Activated naive CD8-positive, alpha-beta T cell treated with anti-CD3 and anti-CD28 coated beads for 36 hours (primary cell): ENCODE measurements around the gene NR2C1. TPM values are rescaled to one million over a fixed set of nuclear protein-coding genes. Genes with fewer than 3 reads are reported as not detected.
"Not testable (repeated sequence)": the region's sequence is repeated elsewhere in the genome, so short reads cannot be mapped to it uniquely, and the experiment has no call there.

Source experiments
- DNase-seq: peaks from one replicate; pipeline ENCODE4 v3.0.0; 2021
- H3K27ac Mint-ChIP-seq: one replicate; pipeline ENCODE4 v1.8.0; 2022; ENCODE audit warnings: mild to moderate bottlenecking, moderate library complexity, mixed read lengths
- H3K27me3 Mint-ChIP-seq: one replicate; pipeline ENCODE4 v1.8.0; 2022; ENCODE audit warnings: mild to moderate bottlenecking, mixed read lengths
- H3K36me3 Mint-ChIP-seq: one replicate; pipeline ENCODE4 v1.8.0; 2021; ENCODE audit warnings: mild to moderate bottlenecking, mixed read lengths
- H3K4me1 Mint-ChIP-seq: one replicate; pipeline ENCODE4 v1.8.0; 2021; ENCODE audit warnings: mixed read lengths
- H3K4me3 Mint-ChIP-seq: one replicate; pipeline ENCODE4 v1.8.0; 2022; ENCODE audit warnings: mild to moderate bottlenecking, moderate library complexity, mixed read lengths
- H3K9me3 Mint-ChIP-seq: one replicate; pipeline ENCODE4 v1.8.0; 2022; ENCODE audit warnings: mixed read lengths
- total RNA-seq, 2 experiments: library from RNA; stranded (reverse); gene quantifications; one replicate each; pipeline ENCODE4 v1.2.3, GENCODE V29; 2021

NR2C1 gene
- total RNA-seq, 2 experiments from 2014 or later: 22.3 to 25.6 TPM

DNA sequence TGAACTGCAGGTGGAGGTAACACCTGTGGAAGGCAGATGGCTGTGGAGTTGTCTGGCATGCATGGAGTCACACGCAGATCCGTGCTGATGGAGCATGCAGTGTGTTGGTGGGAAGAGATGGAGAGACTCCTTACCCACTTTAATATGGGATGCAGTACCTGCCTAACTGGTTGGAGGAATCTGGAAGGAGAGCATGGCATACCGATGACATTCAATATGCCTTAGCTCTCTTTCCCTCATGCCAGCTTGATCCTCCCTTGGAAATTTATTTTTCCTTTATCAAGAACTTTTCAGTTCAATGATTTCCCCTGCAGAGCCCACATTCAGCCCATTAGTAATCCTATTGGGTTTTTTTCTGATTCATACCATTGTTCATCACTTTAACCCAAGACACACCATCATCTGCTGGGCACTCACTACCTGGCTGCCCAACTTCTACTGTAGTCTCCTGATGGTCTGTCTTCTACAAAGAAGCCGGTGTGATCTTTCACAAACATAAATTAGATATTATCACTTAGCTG, 25.9 kb upstream of the NR2C1 start:
- Mint-ChIP-seq H3K4me1 (peaks cover 7% of the 10 kb centered on the region), H3K27me3 (no peaks in the 10 kb centered on the region), H3K4me3 (no peak overlapping the region), H3K9me3 (no peaks in the 10 kb centered on the region), H3K36me3 (no peaks in the 10 kb centered on the region), H3K27ac (no peak overlapping the region)
- DNase-seq: no peak

DNA sequence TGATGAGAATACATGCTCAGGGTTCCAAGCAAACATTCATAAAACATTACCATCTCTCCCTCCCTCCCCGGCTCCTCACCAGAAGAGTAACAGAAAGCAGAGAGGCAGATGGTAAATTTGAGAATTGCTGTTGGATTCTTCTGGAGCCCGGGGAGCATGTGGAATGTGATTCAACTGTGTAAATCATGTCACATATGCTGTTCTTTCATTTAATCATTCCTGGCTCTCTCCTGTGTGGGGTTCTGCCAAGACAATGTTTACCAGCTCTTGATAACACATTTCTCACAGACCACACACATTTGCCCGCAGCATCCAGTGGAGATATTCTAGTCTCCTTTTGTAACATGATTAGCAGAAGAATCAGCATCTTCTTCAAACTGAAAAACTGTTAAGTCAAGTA, 23.4 kb upstream of the NR2C1 start:
- no peak overlapping the region for H3K4me3 Mint-ChIP-seq
- no peaks in the 10 kb centered on the region for H3K9me3 Mint-ChIP-seq
- H3K36me3 Mint-ChIP-seq: no peaks in the 10 kb centered on the region
- H3K27me3 Mint-ChIP-seq: no peaks in the 10 kb centered on the region
- no peak overlapping the region for H3K27ac Mint-ChIP-seq
- DNase-seq: no peak
- H3K4me1 Mint-ChIP-seq: no peaks in the 10 kb centered on the region

- no peaks in the 10 kb centered on the region for H3K27me3 Mint-ChIP-seq
- no peaks in the 10 kb centered on the region for H3K9me3 Mint-ChIP-seq
- no peaks in the 10 kb centered on the region for H3K36me3 Mint-ChIP-seq
- no peak overlapping the region for H3K4me3 Mint-ChIP-seq
- no peak overlapping the region for H3K27ac Mint-ChIP-seq
- H3K4me1 Mint-ChIP-seq: no peaks in the 10 kb centered on the region
- no peak for DNase-seq
Observed at GRCh38 chr12:95096378-95096777, 23.0 kb upstream of the NR2C1 start.

- H3K4me3 Mint-ChIP-seq, H3K27me3 Mint-ChIP-seq, DNase-seq, H3K36me3 Mint-ChIP-seq, H3K9me3 Mint-ChIP-seq, H3K27ac Mint-ChIP-seq, H3K4me1 Mint-ChIP-seq: not testable (repeated sequence)
Observed at GRCh38 chr12:95095866-95096265, 22.4 kb upstream of the NR2C1 start.

DNA sequence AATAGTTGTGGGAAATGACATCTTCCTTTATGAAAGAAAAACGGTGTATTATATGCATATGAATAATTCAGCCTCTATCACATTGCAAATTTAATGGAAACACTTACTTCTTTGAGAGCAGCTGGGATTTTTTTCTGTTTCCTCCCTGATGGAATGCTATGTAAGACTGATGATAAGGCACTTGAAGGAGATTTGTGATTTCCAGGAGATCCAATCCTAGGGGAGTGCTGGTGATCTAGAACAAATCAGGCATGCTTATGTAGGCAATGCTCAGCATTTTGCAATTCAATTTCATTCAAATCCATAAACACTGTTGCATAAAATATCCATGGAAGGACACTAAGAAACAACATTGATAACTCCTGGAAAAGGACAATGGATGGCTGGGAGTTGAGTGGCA, 16.0 kb upstream of the NR2C1 start:
- H3K27ac Mint-ChIP-seq: no peak overlapping the region
- no peaks in the 10 kb centered on the region for H3K36me3 Mint-ChIP-seq
- H3K9me3 Mint-ChIP-seq: no peaks in the 10 kb centered on the region
- H3K4me3 Mint-ChIP-seq: no peak overlapping the region
- peaks cover 2% of the 10 kb centered on the region for H3K4me1 Mint-ChIP-seq
- DNase-seq: no peak
- H3K27me3 Mint-ChIP-seq: no peaks in the 10 kb centered on the region

DNA sequence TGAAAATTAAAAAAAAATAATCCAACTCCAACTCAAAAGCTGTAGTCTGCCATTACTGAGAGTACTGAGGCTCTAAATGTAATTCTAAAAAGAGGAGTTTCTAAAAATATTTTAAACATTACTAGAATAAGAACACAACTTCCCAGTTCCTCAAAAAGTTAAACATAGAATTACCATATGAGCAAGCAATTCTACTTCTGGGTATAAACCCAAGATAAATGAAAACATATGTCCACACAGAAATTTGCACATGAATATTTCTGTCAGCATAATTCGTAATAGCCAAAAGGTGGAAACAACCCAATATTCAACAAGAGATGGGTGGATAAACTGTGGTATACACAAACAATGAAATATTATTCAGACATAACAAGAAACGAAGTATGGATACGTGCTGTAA, 15.0 kb upstream of the NR2C1 start:
- H3K36me3 Mint-ChIP-seq: no peaks in the 10 kb centered on the region

DNA sequence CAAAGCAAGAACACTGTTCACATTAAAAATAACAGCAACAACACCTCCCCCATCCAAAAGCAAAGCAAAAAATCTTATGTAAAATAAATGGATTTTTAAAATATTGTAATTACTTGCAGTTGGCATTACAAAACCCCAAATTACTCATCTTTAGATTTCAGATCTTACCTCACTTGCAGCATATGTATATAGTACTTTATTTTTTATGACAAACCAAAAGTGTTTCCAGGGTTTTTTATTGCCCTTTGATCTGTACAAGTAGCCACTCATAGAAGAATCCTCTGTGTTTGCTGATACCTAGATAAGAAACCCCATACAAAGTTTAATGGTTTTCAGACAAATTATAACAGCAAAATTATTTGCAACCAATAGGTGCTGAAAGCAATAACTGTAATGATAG, 12.2 kb upstream of the NR2C1 start:
- H3K36me3 Mint-ChIP-seq: no peaks in the 10 kb centered on the region
- no peak overlapping the region for H3K27ac Mint-ChIP-seq

More for the DNA sequence above, 15.0 kb upstream of the NR2C1 start:
- H3K27ac Mint-ChIP-seq: no peak overlapping the region
- DNase-seq: no peak
- peaks cover 2% of the 10 kb centered on the region for H3K4me1 Mint-ChIP-seq
- no peak overlapping the region for H3K4me3 Mint-ChIP-seq
- no peaks in the 10 kb centered on the region for H3K9me3 Mint-ChIP-seq
- no peaks in the 10 kb centered on the region for H3K27me3 Mint-ChIP-seq

DNA sequence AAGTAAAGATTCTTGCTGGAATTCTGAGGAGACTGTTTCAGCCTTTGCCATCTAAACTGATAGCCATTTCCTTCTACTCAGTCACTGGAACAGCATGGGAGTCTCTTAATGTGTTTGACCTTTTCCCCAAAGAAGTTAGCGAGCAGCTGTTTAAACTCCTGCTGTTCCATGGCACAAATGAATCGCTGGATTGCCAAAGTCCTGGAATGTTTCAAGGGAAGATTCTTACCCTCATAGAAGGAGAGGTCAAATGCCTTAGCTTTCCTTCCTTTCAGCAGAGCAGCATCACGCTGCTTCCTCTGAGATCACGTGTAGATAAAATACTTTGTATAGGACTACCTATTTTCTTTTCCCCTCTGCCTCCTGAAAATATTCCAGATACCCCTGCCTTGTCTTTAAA, 10.5 kb upstream of the NR2C1 start:
- no peak for DNase-seq
- Mint-ChIP-seq H3K27me3 (no peaks in the 10 kb centered on the region), H3K4me3 (no peak overlapping the region), H3K4me1 (peaks cover 2% of the 10 kb centered on the region), H3K36me3 (no peaks in the 10 kb centered on the region), H3K9me3 (no peaks in the 10 kb centered on the region), H3K27ac (no peak overlapping the region)

More for the DNA sequence above, 12.2 kb upstream of the NR2C1 start:
- H3K4me3 Mint-ChIP-seq: no peak overlapping the region
- no peaks in the 10 kb centered on the region for H3K27me3 Mint-ChIP-seq
- no peaks in the 10 kb centered on the region for H3K9me3 Mint-ChIP-seq
- H3K4me1 Mint-ChIP-seq: peaks cover 2% of the 10 kb centered on the region
- DNase-seq: no peak

DNA sequence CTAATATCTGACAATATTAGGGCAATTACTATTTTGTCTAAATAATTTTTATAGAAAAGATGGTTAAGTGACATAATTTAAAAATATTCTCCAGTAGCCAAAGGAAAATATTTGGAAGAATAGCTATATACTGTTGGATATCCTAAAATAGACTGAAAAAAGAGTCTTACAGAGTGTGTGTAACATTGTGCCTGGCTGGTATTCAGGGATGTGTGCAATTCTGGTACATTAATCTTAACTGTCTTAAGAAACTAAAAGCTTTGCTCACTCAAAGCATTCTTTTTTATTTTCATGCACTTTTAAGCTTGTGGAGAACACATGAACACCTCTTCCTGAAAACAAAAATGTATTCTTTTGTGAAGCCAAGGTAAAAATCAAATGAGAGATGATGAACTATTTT, 10.1 kb upstream of the NR2C1 start:
- no peaks in the 10 kb centered on the region for H3K9me3 Mint-ChIP-seq

GRCh38 chr12:95077341-95077740, 3.9 kb upstream of the NR2C1 start:
- H3K27me3 Mint-ChIP-seq: no peaks in the 10 kb centered on the region
- no peaks in the 10 kb centered on the region for H3K36me3 Mint-ChIP-seq
- H3K27ac Mint-ChIP-seq: no peak overlapping the region
- no peak overlapping the region for H3K4me3 Mint-ChIP-seq
- peaks cover 4% of the 10 kb centered on the region for H3K4me1 Mint-ChIP-seq
- H3K9me3 Mint-ChIP-seq: no peaks in the 10 kb centered on the region
- DNase-seq: no peak

More for the DNA sequence above, 10.1 kb upstream of the NR2C1 start:
- Mint-ChIP-seq H3K4me1 (peaks cover 2% of the 10 kb centered on the region), H3K4me3 (no peak overlapping the region), H3K36me3 (no peaks in the 10 kb centered on the region), H3K27ac (no peak overlapping the region), H3K27me3 (no peaks in the 10 kb centered on the region)
- DNase-seq: no peak

DNA sequence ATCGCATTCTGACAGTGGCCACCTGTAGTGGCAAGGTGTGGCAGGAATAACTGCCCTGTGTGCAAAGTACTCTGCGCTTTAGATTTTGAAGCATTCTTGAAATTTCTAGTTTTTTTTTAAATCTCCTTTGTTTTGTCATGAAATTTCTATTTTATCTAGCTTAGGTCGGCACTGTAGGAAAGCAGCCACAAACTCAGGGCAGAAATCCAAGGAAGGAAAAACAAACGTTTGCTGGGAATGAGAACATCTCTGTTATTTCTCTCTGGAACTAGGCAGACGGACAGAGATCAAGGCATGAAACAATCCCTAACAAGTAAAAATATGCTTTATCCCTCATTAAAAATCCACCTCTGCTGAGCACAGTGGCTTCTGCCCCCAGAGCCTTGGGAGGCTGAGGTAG, 1.3 kb upstream of the NR2C1 start:
- DNase-seq: no peak
- Mint-ChIP-seq H3K36me3 (no peaks in the 10 kb centered on the region), H3K4me1 (peaks cover 4% of the 10 kb centered on the region), H3K27me3 (no peaks in the 10 kb centered on the region), H3K9me3 (no peaks in the 10 kb centered on the region), H3K4me3 (no peak overlapping the region), H3K27ac (no peak overlapping the region)

DNA sequence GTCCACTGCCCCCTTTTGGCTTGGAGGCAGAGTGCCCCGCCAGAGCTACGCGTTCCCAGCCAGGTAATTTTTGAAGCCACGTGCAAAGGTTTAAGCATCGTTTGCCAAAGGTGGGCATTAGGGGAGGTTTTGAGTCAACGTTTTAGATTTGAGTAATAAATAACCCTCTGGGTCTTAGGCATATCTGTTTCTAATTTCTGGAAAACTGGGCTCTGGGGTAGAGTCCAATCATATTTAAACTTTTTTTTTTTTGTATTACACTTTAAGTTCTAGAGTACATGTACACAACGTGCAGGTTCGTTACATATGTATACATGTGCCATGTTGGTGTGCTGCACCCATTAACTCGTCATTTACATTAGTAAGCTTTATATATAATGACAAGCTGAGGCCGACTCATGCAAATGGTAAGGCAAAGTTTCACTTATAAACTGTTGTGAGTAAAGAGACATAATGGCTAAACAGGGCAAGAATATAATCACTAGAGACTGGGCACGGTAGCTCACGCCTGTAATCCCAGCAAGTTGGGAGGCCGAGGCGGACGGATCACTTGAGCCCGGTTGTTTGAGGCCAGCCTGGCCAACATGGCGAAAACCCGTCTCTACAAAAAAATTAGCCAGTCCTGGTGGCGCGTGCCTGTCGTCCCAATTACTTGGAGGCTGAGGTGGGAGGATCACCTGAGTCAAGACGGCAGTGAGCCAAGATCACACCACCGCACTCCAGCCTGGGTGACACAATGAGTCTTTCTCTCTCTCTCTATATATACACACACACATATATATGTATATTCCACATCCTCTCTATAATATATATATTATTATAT, 491 bp upstream of the NR2C1 start:
- peak overlapping the region; percentile 93 for H3K4me3 Mint-ChIP-seq
- no peaks in the 10 kb centered on the region for H3K36me3 Mint-ChIP-seq
- H3K27ac Mint-ChIP-seq: peak overlapping the region; percentile 89
- peaks cover 4% of the 10 kb centered on the region for H3K4me1 Mint-ChIP-seq
- no peak for DNase-seq
- no peaks in the 10 kb centered on the region for H3K9me3 Mint-ChIP-seq
- H3K27me3 Mint-ChIP-seq: no peaks in the 10 kb centered on the region

DNA sequence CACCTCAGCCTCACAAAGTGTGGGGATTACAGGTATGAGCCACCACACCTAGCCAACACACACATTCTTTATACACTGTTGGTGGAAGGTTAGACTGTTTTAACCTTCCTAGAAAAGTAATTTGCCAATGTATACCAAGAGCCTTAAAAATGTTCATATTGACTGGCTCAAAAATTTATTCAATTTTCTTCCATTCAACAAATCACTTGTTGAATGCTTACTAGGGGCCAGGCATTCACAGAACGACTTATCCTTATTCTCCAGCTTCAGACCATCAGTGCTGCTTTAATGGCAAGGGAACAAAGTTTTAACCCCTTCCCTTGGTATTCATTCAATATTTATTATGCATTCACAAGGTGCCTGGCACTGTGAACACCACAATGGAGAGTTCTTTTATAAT, 3.0 kb downstream of the NR2C1 start:
- no peaks in the 10 kb centered on the region for H3K36me3 Mint-ChIP-seq

GRCh38 chr12:95066091-95066855, 7.1 kb downstream of the NR2C1 start:
- Mint-ChIP-seq H3K9me3 (no peaks in the 10 kb centered on the region), H3K36me3 (peaks cover 8% of the 10 kb centered on the region)

More for the DNA sequence above, 3.0 kb downstream of the NR2C1 start:
- Mint-ChIP-seq H3K27me3 (no peaks in the 10 kb centered on the region), H3K27ac (no peak overlapping the region), H3K9me3 (no peaks in the 10 kb centered on the region), H3K4me1 (peaks cover 4% of the 10 kb centered on the region), H3K4me3 (no peak overlapping the region)
- no peak for DNase-seq

DNA sequence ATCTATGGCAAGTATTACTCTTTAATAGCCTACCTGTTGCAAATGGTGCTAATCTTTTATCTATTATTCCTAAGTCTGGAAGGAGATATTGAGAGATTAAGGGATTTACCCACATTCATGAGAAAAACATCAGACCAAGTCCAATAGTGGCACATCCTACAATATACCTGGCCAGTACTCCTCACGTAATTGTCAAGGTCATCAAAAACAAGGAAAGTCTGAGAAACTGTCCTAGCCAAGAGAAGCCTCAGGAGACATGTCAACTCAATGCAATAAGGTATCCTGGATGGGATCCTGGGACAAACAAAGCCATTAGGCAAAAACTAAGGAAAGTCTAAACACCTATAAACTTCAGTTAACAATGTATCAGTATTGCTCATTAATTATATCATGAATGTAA, 12.5 kb downstream of the NR2C1 start:
- H3K4me1 Mint-ChIP-seq: no peaks in the 10 kb centered on the region
- H3K9me3 Mint-ChIP-seq: no peaks in the 10 kb centered on the region
- H3K36me3 Mint-ChIP-seq: peaks cover 15% of the 10 kb centered on the region
- no peak overlapping the region for H3K4me3 Mint-ChIP-seq
- no peaks in the 10 kb centered on the region for H3K27me3 Mint-ChIP-seq
- H3K27ac Mint-ChIP-seq: no peak overlapping the region
- DNase-seq: no peak

More at GRCh38 chr12:95066091-95066855, 7.1 kb downstream of the NR2C1 start:
- DNase-seq: no peak
- Mint-ChIP-seq H3K4me1 (no peaks in the 10 kb centered on the region), H3K27ac (no peak overlapping the region), H3K4me3 (no peak overlapping the region), H3K27me3 (no peaks in the 10 kb centered on the region)
